Sigmoid colon (tissue), 4 donors: ENCODE measurements around the gene C11orf21.

ENCODE experiments used
- CTCF ChIP-seq, 4 experiments: fragments of 450-650 bp in 3 of 4; fragments of 200-600 bp in 1 of 4; IDR thresholded peaks; one replicate each; pipeline ENCODE4 v1.5.1; 2016 to 2019; ENCODE audit warnings: antibody characterized with exemption in 4 of 4, mild to moderate bottlenecking in 3 of 4, moderate library complexity in 2 of 4
- EP300 ChIP-seq, 4 donors: sonication (generic); formaldehyde crosslinking; IDR thresholded peaks; one replicate each; pipeline ENCODE4 v1.6.1; 2017; ENCODE audit warnings: antibody characterized with exemption in 4 of 4
- POLR2A ChIP-seq, 2 donors: fragments of 450-650 bp; IDR thresholded peaks; one replicate each; pipeline ENCODE4 v1.6.1; 2016; ENCODE audit warnings: antibody characterized with exemption in 2 of 2, mild to moderate bottlenecking in 2 of 2, moderate library complexity in 2 of 2
- POLR2AphosphoS5 ChIP-seq, 4 donors: sonication (generic); formaldehyde crosslinking; IDR thresholded peaks; one replicate each; pipeline ENCODE4 v1.6.1; 2017; ENCODE audit warnings: antibody characterized with exemption in 4 of 4

GRCh38 chr11:2266586-2267305 lies 35.0 kb downstream of the C11orf21 start:
- no peak for TF ChIP-seq CTCF (IDR thresholded peaks at IDR 0.05)
- no peak for TF ChIP-seq POLR2AphosphoS5 (IDR thresholded peaks at IDR 0.05)
- TF ChIP-seq POLR2A (IDR thresholded peaks at IDR 0.05), result no peak
- TF ChIP-seq EP300 (IDR thresholded peaks at IDR 0.05), result no peak
